Stimulated activated CD8-positive, alpha-beta memory T cell treated with anti-CD3 and anti-CD28 coated beads, Interleukin-12 subunit alpha, Interleukin-12 subunit beta, amount 100 ng/mL, for 24 hours (primary cell): ENCODE measurements around the gene EBP.
A peak's percentile ranks its signal among the peaks of the same experiment; 100 is the strongest.

Source experiments
- DNase-seq: peaks from one replicate; pipeline ENCODE4 v3.0.0-alpha.2; 2020; ENCODE audit errors: extremely low read depth

EBP gene

DNA sequence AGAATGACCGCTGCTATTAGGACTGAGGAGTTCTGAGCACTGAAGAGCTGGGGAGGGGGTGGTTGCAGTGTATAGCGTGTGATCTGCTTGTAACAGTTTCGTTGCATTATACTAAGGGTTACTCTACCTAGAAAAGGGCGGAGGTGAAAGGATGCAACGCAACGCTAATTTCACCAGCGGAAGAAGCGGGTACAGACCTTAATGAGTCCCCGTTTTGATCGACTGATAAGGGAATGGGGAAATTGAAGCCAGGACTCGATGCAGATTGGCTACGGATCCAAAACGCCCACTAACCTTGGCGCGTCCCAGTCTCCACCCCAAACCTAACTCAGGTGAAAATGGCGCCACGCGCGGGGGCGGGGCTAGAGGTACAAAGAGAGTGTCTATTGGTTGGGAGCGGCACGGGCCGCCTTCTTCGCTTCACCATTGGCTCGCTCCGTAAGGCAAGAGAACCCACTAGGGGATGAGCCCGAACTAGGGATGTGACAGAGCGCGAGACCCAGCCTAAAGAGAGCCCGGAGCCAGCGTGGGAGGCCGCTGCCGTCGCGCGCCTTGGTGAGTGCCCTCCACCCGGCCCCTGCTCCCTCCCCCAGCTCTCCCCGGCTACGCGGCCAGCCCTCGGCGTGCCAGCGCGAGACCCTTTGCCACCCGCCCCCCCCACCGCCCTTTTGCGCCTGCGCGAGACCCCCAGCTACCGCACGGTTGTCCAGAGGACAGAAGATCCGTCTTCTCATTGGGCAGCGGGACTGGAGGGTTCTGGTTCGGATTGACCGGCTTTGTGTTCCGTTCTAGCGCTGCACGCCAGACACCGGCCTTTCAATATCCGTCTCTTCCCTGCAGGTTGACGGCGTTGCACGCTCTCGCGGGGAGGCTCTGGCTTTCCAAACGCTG is at the start of gene EBP:
Gene EBP (plus strand): TSS at position 456 of the 891 bp plus-strand sequence. CDS start 1,964 bp downstream, outside the sequence.
- peak; percentile 81 for DNase-seq

DNA sequence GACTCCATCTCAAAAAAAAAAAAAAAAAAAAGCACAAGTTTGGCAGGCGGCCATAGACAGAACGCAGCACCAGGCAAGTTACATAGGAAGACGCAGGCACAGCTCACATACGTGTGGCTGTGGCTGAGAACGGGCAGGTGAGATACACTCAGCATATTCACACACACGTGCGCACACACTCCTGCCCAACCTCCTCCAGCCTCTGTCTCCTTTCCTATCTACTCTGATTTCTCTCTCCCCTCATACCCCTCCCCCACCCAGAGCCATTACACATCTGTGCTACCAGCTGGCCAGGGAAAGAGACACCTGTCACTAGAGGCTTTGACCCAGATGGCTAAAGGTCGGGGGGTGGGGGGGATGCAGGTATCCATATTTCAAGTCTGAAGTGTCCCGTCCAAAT is 49.4 kb upstream of the EBP start:
- no peak for DNase-seq

DNA sequence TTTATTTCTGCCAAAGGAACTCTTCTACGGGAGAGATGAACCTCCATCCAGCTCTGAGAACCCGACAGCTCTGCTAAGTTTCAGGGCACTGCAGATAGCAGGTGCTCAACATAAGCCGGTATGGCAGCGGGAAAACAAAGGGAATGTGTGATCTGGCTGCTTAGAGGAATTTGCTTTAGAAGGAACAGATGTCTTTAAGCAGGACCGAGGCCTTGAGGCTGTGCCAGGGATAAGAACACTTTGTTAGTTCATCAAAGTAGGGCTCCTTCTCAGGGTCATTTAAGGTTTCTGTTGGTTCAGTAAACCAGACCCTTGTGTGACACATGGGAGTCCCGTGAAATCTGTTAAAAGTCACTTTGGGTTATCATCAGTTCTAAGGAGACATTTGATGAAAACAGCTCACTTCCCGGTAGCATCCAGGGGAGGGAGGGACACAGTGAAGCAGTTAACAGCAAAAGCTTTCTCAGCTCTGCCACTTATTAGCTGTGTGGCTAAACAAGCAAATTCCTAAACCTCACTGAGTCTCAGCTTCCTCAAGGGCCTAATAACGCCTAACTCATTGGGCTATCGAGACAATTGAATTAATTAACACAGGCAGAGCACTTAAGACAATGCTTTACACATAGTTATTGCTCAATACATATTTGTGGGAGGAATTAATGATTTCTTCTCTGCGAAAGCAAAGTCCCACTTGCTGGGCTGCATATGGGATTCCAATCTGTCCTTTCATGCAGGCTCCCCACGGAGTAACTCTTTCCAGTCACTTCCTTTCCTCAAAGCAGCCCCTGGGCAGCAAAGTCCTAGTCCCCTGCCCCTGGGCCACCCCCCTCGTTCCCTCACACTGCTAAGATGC is 48.5 kb upstream of the EBP start:
- no peak for DNase-seq

DNA sequence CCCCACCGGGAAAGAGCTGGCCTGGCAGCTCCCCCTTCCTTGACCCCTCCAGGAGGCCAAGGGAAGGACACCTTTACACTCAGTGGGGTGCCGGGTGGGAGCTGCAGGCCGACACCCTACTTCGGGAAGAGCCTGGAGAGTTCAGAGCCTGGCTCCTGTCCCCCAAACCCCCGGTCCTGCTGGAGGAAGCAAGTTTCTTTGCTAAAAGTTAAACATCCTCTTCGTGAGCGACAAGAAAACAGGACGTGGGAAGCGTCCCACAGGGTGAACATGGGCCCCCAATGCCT is 48.0 kb upstream of the EBP start:
- no peak for DNase-seq

DNA sequence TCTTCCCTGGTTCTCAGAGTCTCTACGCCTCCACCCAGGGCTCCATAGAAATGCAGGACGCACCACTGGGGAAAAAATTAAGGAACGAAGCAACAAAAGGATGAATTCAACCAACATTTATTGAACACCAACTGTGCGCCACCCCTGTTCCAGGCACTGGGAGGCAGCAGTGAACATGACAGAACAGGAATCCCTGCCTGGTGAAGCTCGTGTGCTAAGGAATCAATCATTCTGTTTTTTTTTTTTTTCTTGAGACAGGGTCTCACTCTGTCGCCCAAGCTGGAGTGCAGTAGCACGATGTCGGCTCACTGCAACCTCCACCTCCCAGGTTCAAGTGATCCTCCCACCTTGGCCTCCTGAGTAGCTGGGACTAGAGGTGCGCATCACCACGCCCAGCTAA is 47.5 kb upstream of the EBP start:
- DNase-seq: no peak

DNA sequence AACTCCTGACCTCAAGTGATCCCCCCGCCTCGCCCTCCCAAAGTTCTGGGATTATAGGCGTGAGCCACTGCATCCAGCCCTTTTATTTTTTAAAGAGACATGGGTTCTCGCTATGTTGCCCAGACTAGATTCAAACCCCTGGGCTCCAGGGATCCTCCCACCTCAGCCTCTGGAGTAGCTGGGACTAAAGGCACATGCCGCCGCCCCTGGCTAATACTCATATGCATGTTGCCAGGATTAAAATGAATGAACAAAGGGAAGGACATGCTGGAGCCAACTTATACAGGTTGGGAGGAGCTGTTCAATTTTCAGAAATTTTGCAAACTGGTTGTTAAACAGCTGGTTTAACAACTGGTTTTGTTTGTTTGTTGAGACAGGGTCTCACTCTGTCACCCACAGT is 47.0 kb upstream of the EBP start:
- DNase-seq: no peak

DNA sequence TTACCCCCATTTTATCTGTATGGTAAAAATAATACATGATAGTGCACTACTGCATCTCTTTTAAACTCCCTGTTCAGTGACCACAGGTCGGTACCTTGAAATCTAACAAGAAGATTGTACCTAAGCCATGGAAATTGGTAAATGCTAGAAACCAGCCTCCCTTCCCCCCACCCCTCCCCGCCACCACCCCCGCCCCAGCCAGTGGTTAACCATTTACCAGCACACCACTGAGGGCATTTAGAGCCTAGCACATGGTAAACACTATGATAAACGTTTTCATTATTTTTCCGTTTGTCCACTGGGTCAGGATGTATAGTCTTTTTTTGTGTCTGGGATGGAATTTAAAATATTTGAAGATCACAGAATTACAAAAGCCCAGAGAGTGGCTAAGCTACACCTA is 46.3 kb upstream of the EBP start:
- DNase-seq: no peak

DNA sequence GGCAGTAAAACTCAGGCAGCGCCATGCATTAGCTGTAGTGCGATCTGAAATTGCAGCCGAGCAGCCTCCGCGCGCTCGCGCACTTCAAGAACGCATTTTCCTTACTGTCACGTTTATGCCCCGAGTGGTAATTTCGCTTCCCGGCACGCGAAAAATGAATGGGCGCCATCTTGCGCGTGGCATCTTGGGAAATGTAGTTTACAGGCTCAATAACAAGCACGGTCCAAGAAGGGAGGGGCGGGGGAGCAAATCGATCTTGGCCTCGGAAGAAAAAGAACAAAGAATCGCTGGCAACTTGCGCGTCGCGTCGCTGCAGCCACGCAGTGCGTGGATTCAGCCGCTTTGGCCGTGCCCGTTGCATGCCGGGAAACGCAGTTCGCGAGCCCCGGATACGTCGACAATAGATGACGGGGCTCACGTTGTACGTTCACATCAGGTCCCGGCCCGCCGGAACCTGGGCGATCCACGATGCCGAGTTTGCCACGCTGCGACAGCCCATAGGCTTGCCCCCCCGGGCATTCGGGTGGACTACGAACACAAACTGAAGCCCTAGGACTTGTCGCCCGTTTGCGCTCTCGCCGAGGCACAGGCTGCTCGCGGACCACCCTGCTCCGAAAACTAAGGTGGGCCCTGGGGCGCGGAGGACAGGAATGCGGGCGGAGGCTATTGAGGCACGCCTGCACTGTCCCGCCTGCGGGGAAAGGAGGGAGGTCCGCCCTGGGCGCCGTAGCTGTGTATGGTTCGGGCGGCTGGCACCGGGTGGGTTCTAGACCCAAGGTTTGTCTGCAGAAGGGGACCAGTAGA is 45.6 kb upstream of the EBP start, which contains the start of gene FTSJ1:
Gene FTSJ1 (plus strand): TSS at position 426 of the 804 bp plus-strand sequence. CDS start 1,849 bp downstream, outside the sequence.
- peak; percentile 58 for DNase-seq

DNA sequence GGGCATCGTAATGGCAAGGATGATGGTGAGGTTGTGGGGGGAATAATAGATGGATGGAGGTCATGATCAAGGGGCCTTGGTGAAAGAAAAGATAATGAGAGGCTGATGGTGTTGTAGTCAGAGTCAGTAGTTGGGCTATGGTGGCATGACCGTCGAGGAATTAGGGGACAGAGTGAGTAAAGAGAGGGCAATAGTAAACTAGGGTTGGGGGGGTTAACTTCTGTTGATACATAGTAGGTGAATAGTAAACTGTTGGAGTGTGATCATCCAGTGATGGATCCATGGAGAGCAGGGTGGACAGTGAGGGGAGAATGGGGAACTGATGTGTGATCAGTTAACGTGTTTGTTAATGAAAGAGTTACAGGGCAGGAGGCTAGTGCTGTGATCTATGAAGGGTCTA is 44.7 kb upstream of the EBP start:
- no peak for DNase-seq

DNA sequence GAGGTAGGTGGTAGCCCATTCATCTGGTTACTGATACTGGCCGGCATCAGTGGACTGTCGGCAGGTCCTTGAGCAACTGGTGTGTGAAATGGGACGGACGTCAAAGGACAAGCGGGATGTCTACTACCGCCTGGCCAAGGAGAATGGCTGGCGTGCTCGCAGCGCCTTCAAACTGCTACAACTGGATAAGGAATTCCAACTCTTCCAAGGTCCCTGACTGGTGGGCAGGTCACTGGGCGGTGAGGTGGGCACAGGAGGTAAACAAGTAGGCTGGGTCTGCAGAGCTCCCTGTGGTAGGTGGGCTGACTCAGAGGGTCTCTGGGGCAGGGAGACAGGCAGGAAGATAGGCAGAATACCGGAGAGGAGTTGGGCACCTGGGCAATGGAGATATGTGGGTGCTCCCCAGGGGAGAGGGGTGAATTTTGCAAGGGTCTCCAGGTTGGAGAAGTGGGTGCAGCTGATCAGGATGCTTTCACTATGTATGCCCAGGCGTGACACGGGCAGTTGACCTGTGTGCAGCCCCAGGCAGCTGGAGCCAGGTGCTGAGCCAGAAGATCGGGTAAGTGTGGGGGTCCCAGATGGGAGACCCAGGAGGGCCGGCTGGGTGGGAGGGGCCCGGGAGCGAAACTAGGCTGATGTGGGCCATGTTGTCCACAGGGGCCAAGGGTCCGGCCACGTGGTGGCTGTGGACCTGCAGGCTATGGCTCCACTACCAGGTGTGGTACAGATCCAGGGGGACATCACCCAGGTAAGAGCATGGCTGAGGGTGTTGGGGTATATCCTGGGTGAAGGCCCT is 43.5 kb upstream of the EBP start:
- no peak for DNase-seq

DNA sequence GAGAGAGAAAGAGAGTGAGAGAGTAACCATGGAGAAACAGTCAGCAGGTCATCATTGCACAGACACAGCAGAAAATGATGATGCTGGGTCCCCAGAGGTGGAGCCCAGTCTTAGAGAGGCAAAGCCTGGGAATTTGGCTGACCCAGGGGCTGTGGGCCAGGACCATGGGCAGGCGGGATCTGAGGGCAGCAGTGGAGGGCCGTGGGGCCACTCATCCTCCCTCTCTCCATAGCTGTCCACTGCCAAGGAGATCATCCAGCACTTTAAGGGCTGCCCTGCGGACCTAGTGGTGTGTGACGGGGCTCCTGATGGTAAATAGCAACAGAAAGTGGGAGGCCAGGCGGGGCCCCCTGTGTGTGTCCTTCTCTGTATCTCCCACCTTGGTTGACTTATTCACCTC is 42.8 kb upstream of the EBP start:
- DNase-seq: no peak

DNA sequence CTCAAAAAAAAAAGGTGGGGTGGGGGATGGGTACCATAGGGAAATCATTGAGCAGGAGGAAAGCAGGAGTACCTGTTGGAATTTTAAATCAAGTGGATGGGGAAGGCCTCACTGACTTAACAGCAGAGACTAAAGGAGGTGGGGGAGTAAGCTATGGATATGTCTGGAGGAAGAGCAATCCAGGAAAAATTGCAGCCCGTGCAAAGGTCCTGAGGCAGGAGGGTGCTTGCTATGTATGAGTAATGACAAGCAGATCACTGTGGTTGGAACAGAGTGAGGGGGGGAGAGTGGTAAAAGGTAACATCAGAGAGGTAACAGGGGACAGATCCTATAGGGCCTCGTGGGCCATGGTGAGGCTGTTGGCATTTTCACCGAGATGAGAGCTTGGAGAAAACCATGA is 41.5 kb upstream of the EBP start:
- DNase-seq: no peak

DNA sequence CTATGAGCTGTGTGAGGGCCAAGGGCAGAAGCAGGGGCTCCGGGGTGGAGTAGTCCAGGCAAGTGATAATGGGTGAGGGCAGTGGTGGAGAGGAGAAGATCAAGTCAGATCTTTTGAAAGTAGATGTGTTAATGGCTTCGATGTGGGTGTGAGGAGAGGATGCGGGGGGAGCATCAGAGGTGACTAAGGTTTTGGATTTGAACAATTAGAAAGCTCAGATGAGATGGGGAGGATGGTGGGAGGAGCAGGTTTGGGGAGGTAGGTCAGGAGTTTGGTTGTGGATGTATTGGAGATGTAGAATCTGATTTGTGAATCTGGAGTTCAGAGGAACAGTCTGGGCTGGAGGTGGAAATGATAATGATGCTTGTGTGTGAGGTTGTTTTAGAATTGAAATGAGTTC is 41.0 kb upstream of the EBP start:
- DNase-seq: no peak

DNA sequence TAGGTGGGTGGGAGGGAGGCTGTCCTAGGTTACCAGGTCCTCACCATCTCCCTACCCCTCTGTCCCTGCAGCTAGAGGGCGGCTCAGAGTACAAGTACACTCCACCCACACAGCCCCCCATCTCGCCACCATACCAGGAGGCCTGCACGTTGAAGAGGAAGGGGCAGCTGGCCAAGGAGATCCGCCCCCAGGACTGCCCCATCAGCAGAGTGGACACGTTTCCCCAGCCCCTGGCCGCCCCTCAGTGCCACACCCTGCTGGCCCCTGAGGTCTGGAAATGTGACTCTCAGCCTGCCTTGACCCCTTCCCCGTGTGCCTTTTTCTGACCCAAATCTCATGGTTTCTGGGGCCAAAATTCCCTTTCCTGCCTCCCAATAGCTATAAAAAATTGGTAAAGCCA is 39.1 kb upstream of the EBP start:
- no peak for DNase-seq

DNA sequence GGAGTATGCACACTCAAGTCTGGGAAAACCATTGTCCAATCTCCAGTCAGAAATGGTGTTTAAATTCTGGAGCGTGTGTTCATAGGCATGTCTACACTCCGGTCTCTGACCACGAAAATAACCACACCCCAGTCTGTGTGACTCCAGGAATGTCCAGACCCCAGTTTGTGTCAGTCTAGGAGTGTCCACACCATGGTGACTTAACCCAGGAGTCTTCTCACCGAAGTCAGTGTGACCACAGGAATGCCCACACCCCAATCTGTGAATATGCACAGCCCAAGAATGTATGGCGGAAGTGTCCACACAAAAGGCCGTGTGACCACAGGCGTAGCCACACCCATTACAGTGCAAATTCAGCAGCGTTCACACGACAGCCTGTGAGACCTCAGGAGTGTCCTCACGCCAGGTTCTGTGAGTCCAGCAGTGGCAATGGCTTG is 34.2 kb upstream of the EBP start:
- DNase-seq: no peak

DNA sequence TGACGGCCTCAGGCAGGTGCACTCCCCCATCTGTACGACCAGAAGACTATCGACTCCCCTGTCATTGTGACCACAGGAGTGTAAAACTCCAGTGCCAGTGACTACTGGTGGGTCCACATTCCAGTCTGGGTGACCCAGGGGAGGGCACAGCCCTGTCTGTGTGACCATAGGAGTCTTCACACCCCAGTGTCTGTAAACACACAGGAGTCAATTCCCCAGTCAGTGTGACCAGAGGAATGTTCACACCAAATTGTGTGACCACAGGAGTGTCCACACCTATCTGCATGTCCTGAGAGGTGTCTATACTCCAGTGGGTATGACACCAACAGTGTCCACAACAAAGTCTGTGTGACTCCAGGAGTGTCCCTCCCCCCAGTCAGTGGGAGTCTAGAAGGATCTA is 33.6 kb upstream of the EBP start:
- no peak for DNase-seq

DNA sequence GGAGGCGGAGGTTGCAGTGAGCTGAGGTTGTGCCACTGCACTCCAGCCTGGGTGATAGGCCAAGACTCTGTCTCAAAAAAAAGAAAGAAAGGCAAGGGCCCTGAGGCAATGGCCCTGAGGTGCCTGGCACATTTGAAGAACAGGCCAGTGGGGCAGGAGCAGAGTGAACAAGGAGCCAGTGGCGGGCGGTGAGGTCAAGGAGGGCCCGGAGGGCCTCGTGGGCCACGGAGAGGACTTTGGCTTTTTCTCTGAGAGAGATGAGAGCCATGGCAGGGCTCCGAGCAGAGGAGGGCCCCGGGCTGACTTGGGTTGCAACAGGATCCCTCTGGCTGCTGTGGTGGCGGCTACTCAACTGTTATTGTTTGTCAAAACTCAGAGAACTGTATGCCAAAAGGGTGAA is 32.3 kb upstream of the EBP start:
- DNase-seq: no peak

DNA sequence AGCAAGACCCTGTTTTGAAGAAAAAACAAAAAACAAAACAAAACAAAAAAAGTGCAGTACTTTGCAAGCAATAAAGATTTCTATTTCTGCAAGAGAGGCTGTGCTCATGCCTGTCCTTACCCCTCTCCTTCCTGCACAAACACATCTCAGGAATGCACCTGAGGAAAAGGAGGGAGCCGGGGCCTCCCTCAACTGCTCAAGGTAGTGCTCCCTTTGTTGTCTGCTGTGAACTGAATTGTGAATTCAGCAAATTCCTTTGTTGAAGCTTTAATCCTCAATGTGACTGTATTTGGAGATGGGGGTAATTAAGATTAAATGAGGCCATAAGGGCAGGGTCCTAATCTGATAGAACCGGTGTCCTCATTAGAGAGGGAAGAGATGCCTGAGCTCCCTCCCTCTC is 31.7 kb upstream of the EBP start:
- DNase-seq: no peak

DNA sequence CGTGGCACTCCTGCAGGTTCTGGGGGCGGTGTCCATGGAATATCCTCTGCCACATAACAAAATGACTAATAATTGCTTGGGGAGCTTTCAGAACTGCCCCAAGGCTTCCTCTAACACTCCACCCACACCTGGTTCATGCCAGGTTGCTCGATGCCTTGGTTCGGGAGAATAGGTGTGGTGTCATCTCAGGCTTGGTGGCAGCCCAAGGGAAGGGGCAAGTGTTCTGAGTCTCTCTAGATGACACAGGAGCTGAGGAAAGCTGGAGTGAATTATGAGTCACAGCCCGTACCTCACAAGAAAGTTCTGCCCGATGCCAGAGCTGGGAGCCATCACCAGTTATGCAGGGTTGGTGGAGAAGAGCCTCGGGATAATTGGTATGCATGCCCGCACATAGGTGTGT is 30.9 kb upstream of the EBP start:
- no peak for DNase-seq

DNA sequence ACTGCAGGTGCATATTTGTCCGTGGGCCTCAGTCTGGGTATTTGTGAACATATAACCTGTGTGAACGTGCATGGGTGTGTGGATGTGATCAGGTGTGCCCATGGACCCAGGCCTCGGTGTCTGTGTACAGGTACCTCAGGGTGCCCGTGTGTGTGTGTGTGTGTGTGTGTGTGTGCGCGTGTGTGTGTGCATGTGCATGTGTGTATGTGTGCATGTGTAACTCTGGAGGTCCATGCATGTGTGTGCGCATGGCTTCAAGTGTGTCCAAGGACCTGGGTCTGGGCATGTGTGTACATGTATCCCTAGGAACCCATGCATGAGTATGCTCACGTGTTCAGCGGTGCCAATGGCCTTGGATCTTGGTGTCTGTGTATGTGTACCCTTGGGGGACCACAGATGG is 29.8 kb upstream of the EBP start:
- no peak for DNase-seq

DNA sequence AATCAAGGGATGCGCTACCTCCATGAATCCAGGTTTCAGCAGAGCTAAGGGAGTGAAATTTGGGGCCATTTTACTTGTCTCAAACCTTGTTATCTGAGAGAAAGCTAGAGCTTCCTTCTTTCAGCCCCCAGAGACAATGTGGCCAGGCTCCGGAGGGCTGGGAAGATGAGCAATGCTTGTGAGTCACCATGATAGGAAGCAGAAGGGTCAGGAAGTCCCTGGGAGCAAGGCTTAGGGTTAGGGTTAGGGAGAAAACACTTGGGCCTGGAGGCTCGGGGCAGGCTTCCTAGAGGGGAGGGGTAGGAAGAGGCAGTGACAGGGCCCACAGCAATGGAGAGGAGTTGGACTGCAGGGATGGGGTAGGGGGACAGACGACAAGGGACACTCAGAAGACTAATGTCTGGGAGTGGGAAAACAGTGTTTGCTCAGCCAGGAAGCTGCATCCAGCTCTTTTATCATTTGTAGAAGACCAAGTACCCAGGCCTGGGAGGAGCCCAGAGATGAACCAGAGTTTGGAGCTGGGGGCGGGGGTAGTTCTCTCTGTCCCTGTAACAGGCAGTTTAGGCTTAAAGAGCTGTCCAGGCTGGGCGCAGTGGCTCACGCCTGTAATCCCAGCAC is 29.2 kb upstream of the EBP start:
- DNase-seq: no peak
